CD4-positive, alpha-beta T cell treated with Interleukin-17A for 4 hours (primary cell): ENCODE results near the gene NCOR2.

Source experiments
- DNase-seq: peaks from one replicate; pipeline ENCODE4 v3.0.0-alpha.2; 2020; ENCODE audit warnings: mixed read lengths

The NCOR2 gene

DNA sequence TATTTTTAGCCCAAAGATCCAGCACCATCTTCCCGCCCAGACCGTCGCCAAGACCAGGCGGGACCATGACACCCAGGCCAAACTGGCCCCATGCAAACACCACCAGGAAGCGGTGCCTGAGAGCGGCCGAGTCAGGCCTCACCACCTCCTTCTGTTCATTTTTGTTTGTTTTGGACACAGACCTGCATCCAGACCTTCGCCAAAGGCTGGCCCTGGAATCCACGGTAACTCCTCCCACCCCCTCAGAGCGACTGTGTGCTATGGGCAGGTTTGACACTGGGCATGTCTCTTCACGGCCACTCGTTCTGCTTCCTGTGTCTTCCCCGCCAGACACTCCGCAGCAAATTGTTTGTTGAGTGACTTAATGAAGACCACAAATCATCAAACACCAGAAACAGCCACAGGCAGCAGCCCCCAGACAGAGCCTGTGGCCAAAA, 47.1 kb downstream of the NCOR2 start:
- no peak for DNase-seq

DNA sequence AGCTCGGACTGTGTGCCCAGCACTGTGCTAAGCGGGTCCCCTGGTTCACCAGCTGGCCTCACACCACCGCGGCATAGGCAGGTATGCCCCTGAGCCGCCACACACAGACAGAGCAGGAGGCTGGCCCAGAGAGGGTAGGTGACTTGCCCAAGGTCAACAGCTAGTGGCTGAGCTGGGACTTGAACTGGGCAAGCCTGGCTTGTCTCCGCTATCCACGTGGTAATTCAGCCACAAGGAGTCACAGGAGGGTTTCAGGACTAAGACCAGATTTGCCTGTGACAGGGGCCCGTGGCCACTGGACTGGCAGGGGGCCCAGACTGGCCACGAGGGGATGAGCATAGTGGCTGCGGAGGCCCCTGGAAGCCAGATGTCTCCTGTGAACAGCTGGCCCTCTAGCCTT, 47.7 kb downstream of the NCOR2 start:
- no peak for DNase-seq

DNA sequence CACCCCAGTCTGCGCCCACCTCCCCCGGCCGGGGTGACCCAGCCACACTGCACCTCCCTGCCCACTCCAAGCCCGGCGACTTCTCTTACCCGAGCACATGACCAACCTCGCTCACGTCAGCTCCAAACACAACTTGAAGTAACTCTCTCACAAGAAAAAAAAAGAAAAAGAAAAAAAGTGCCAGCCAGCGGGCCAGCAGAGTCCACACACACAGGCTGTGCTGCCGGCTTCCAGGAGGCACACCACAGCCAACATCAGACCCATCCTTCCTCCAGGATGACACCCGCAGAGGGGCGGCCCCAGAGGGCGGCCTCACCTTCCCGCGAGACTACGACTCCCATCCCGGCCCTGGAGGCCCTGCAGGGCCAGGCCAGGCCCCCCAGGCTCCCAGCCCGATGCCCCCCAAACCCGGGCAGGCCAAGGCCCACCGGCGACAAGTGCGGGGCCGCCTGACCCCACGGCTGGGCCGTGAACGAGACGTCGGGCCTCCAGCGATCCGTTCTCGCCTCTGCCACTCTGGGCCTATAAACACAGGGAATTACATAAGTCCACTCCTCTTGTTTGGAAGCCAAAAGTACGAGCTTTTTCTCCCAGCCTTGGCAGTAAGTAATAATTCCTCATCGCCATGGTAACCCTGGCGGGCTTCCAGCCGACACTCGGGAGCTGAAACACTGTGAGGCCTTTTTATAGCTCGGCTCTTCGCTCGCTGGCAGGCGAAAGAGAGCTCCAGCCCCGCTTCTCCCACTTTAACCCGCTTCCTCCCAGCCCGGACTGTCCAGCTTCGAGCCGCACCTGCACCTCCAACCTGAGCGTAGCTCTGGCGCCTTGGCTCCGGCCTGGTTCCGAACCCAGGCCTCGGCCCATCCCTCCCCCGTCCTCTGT, 49.1 kb downstream of the NCOR2 start:
- DNase-seq: no peak
